ES-I3 (cell line): Measurements from ENCODE around the gene STUB1.

ENCODE experiments used
- H3K36me3 ChIP-seq: 2 replicates; pipeline ENCODE4 v1.6.1; 2013; ENCODE audit warnings: mild to moderate bottlenecking, low read length, control low read depth, moderate library complexity; ENCODE audit not compliant: insufficient read depth
- H3K4me1 ChIP-seq: 2 replicates; pipeline ENCODE4 v1.6.1; 2013; ENCODE audit warnings: mild to moderate bottlenecking, control low read depth, low read length; ENCODE audit not compliant: insufficient read depth
- H3K9ac ChIP-seq: 2 replicates; pipeline ENCODE4 v1.6.1; 2013; ENCODE audit warnings: low read depth, mild to moderate bottlenecking, low read length, moderate library complexity
- H3K9me3 ChIP-seq: 2 replicates; pipeline ENCODE4 v1.6.1; 2013; ENCODE audit warnings: mild to moderate bottlenecking, low read length, moderate library complexity; ENCODE audit not compliant: control insufficient read depth, insufficient read depth

STUB1 gene

DNA sequence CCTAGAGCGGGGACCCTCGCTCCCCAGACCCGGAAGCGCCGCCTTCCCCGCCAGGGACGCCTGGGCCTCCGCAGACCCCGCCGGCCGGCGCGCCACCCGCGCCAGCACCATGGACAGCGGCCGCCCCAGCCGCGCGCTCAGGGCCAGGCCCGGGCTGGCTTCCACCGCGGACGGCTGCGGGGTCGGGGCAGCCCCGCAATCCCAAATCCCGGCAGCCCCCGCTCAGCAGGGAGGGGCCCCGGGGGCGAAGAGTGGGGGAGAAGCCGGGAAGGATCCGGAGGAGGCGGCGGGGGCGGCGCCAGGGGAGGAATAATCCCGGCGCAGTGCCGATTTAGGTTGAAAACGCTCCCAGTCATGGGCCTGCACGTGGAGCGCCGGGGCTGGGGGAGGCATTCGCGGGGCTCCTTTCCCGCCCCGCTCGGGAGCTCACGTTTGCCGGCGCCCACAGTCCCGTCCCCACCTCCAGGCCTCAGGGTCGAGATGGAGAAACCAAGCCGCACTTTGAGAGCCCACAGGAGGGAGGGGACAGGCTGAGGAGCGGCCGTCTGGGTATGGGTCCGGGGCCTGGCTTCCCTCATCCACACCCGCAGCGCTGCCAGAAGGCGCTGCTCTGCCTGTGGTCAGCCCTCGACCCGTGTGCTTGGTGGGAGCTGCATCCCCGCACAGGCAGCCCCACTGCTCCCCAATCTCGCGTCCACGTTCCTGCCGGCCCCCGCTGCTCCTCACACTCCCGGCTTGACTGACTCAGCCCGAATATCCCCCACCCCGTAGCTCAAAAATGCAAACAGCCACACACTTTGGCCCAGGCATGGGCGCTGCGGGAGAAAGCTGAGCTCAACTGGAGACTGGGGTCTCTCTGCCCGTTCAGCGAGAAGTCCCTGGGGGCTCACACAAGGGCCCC, 20.7 kb downstream of the STUB1 start:
- Histone ChIP-seq H3K9ac (no peak overlapping the region; the same call in 1 of the 2 replicates), H3K9me3 (no peaks in the 10 kb centered on the region), H3K4me1 (no peaks in the 10 kb centered on the region; the same call in 1 of the 2 replicates), H3K36me3 (no peaks in the 10 kb centered on the region)

DNA sequence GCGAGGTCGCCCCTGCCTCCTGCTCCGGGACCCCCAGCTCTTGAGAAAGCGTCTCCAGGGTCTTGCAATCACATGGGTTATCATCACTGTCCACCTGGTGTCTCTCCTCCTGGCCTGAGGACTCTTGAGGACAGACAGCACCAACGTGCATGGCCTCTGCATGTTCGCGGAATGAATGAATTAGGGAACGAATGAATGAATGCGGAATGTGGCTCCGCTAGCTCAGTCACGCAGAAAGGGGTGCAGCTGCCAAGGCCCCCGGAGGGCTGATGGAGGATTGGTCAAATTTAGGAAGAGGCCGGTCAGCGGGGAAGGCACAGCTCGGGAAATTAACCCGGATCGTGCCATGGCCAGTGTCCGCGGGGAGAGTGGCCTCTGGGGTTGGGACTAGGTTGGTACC, 22.1 kb downstream of the STUB1 start:
- no peaks in the 10 kb centered on the region for H3K36me3 ChIP-seq
- H3K9ac ChIP-seq, result no peak overlapping the region
- H3K4me1 ChIP-seq, result no peaks in the 10 kb centered on the region; the same call in 1 of the 2 replicates
- H3K9me3 ChIP-seq, result no peaks in the 10 kb centered on the region

DNA sequence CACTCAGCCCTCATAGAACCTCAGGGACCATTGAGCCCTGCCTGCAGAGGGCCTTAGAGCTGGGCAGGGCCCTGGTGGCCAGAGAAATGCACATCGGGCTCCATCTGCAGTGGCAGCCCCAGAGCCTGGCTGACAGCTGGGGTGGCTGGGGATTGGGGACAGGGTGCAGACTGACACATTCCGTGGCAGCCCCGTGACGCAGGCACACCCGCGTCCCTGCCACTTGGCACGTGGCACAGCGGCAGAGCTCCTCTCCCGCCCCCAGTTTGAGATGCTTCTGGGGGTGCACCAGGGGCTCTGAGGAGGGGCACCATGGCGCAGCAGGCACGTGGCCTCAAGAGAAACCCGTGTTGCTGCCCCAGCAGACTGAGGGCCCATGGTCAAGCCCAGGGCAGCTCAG, 23.2 kb downstream of the STUB1 start:
- Histone ChIP-seq H3K9ac (no peak overlapping the region), H3K4me1 (no peaks in the 10 kb centered on the region; the same call in 1 of the 2 replicates)

DNA sequence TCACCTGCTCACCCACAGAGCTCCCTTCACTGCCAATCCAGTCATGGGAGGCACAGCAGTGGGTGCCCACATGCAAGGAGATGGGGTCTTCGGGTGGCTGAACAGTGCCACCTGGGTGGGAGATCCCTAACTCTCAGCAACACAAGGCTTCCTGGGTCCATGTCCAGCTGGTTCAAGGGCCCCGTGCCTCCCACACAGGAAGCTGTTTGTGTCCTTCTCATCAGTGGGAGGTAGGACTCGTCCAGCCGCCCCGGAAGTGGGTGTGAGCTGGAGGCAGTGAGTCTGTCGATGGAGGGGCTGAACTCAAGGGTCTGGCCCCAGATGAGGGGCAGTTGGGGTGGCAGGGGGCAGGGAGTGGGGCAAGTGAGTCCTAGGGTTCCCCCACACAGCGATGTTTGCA, 23.8 kb downstream of the STUB1 start:
- Histone ChIP-seq H3K36me3 (no peaks in the 10 kb centered on the region), H3K4me1 (no peaks in the 10 kb centered on the region; the same call in 1 of the 2 replicates), H3K9me3 (no peaks in the 10 kb centered on the region), H3K9ac (no peak overlapping the region)

More for the DNA sequence above, 23.2 kb downstream of the STUB1 start:
- Histone ChIP-seq H3K36me3 (no peaks in the 10 kb centered on the region), H3K9me3 (no peaks in the 10 kb centered on the region)

DNA sequence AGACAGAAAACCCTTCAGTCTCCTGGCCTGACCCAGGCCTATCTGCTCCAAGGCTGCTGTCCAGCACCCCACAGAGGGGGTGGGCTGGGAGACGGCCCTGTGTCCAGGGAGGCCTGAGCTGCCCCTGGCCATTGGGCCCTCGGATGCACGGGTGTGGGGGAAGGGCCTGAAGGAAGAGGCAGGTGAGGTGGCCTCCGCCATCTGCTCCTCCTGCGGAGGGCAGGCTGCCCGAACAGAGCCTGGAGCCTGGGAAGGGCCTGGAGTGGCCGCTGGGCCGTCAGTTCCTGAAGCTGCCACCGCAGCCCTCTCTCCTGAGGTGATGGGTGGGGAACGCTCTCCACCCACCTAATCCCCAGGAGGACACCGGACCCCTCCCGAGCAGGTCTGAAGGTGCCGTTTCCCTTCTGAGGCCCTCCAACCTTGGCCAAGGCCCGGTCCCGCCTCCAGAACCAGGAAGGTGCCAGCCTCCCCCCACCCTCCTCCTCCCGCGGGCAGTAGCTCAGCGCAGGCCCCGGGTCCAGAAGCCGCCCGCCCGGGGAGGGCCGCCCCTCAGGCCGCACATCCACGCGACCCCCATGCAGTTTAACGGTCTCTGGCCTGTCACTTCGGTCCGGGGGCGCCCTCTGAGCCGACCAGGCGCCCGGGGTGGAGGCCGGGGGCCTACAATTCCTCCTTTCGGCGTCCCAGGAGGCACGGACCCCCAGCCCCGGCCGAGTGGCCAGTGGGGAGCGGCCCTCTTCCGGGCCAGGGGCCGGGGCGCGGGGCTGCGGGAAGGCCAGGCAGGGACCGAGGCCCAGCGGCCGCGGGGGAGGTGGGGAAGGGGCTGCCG, 24.6 kb downstream of the STUB1 start:
- Histone ChIP-seq H3K9ac (peak overlapping the region; percentile 30), H3K4me1 (peaks cover under 1% of the 10 kb centered on the region; the same call in 1 of the 2 replicates), H3K9me3 (no peaks in the 10 kb centered on the region), H3K36me3 (no peaks in the 10 kb centered on the region)

DNA sequence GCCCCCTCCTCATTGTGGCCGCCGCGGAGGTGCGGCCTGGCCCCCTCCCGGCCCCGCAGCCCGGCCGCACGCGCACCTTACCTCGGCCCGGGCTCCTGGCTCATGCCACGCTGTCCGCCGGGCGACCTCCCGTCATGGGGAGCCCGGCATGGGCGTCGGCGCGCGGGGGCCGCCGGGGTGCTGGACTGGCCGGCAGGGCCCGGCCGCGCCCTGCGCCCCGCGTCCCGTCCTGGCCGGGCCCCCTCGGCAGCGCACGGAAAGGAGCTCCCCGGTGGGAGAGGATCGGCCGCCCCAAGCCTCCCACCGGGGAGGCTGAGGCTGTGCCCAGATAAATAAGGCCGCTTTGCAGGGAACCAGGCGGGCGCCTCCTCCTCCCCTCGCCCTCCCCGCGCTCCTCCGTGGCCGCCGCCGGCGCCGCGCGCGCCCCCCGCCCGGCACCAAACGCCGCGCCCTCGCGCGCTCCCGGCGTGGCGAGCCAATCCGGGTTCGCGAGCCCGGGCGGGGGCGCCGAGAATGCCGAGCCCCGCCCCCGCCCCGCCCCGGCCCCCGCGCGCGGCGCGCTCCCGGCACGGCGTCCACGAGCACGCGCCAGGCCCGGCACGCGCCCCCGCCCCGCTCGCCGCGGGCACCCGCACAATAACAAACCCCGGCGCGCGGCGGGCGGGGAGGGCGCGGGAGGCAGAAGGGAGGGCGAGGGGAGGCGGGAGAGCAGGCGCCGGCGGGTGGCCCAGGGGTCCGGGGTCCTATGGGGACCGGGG, 25.4 kb downstream of the STUB1 start, which contains the start of gene FBXL16:
FBXL16 (minus strand) TSS at position 371 of the 758 bp plus-strand sequence. CDS start 8,396 bp downstream, outside the sequence.
- Histone ChIP-seq H3K36me3 (no peaks in the 10 kb centered on the region), H3K9me3 (no peaks in the 10 kb centered on the region), H3K4me1 (peaks cover 4% of the 10 kb centered on the region; the same call in 1 of the 2 replicates), H3K9ac (peak within 1 kb of the TSS; percentile 71)

DNA sequence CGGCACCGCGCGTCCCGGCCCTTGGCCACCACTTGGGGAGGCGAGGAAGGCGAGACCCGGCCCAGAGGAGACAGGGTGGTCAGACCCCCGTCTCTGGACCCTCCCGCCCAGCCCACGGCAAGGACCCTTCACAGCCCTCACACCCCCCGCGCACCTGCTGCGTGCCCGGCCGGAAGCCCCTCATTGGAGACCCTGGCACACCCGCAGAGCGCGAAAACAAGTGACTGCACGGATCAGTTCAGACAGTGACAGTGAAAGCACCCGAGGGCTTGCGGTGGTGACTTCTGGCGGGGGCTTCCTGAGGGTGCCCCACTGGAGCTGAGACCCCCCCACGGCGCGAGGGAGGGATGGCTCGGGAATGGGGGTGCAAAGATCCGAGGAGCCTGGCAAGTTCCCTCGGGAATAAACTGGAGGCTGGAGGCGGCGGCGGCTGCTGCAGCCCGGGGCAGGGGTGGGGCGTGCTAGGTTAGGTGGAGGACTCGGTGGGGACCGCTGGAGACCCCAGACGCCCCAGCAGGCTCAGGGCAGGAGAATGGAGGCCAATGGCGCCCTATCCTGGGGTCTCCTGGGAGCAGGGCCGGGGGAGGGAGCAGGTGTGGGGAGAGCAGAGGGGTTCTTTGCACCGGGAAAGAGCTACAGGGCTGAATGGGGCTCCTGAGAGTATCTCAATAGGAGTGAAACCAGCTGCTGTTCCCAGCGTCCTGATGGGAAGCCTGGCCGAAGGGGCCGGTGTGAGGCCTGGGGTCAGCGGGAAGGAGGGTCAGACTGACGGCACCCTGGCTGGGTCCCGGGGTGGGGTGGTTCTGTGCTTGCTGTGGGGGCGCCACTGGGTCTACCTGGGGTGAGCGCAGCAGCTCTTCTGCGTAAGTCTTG, 26.2 kb downstream of the STUB1 start:
- Histone ChIP-seq H3K9me3 (no peaks in the 10 kb centered on the region), H3K36me3 (no peaks in the 10 kb centered on the region), H3K4me1 (peaks cover 4% of the 10 kb centered on the region; the same call in 1 of the 2 replicates), H3K9ac (peak overlapping the region; percentile 49; the same call in 1 of the 2 replicates)

DNA sequence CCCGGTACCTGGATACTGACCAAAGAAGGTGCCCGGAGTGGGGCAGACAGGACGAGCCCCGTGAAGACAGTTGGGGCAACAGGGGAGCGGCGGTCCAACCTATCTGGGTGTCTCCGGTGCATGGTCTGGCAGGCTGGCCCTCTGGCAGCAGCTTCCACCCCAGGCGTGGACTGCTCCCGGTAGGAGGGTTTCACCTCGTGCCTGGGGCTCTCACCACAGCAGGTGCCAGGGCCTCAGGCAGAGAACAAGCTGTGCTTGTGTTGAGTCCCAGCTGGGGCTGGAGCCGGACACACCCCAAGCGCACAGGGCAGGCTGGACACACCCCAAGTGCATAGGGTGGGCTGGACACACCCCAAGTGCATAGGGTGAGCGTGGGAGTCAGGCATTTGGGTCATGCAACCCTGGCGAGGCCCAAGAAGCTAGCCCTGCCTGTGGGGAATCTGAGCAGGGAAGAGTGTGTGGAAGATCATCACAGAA, 26.9 kb downstream of the STUB1 start:
- H3K9ac ChIP-seq, result no peak overlapping the region
- no peaks in the 10 kb centered on the region for H3K36me3 ChIP-seq
- H3K9me3 ChIP-seq, result no peaks in the 10 kb centered on the region
- peaks cover 4% of the 10 kb centered on the region; the same call in 1 of the 2 replicates for H3K4me1 ChIP-seq

DNA sequence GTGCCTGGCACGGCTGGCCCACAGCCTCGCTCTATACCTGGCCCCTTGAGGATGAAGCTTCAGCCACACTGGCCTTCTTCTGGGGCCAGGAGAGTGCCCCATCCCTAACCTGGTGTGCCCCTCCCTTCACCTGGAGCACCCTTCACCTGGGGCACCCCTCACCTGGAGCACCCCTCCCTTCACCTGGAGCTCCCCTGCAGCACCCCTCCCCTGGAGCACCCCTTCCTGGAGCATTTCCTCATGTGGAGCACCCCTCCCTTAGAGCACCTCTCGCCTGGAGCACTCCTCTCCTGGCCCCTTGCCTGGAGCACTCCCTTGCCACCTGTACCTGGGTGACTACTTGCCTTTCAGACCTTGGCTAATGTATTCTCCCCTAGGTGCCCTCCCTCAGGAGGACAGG, 27.8 kb downstream of the STUB1 start:
- no peaks in the 10 kb centered on the region for H3K36me3 ChIP-seq
- H3K4me1 ChIP-seq, result peaks cover 4% of the 10 kb centered on the region; the same call in 1 of the 2 replicates
- no peaks in the 10 kb centered on the region for H3K9me3 ChIP-seq
- no peak overlapping the region for H3K9ac ChIP-seq

DNA sequence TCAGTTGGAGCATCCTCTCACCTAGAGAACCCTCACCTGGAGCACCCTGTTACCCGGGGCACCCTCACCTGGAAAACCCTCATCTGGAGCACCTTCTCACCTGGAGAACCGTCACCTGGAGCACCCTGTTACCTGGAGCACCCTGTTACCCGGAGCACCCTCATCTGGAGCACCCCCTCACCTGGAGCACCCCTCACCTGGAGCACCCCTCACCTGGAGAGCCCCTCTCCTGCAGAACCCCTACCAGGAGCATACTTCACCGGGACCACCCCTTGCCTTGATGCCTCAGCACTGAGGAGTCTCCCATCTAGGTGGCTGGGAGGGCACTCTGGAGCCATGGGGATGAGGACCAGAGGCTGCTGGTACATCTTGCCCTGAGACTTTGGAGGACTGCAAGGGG, 28.7 kb downstream of the STUB1 start:
- Histone ChIP-seq H3K9me3 (no peaks in the 10 kb centered on the region), H3K9ac (no peak overlapping the region), H3K36me3 (no peaks in the 10 kb centered on the region), H3K4me1 (peaks cover 4% of the 10 kb centered on the region; the same call in 1 of the 2 replicates)

DNA sequence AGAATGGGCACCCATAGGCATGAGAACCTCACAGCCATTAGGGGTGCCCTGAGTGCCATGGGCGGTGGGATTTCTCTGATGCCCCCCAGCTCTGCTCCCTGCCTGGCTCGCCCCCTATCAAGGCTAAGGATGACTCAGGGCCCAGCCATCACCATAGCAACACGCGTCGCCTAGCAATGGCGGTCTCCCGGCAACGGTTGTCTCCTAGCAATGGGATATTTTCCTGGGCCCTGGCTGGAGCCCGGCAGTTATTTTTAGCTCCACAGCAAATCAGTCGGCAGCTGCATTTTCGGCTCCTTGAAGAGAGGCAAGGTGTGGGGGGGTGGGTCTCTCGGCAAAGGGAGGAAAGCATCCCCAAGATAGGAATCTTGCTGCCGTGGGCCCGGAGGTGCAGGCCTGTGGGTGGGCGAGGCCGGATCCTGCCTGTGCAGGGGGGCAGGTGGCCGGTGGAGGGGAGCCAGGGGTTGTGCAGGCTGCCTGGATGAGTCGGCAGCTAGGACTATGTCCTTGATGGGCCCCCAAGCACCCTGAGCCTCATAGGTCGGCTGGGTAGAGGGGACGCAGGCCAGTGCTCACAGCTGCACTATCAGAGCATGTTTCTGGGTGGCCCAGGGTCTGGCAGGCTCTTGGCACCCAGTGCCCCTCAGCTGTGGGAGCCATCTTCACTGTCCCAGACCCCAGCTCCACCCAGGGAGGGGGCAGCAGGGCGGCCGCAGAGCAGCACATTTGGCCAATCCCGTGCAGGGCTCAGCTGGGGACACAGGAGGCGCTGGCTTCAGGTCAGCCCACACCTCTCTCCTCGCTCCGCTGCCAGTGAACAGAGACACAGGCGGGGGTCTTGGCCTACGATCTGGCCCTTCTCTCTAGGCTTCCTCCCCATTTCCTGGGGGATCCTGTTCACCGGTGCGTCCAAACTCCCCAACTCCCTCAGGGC, 29.6 kb downstream of the STUB1 start:
- Histone ChIP-seq H3K9me3 (no peaks in the 10 kb centered on the region), H3K36me3 (no peaks in the 10 kb centered on the region), H3K9ac (no peak overlapping the region), H3K4me1 (peaks cover 4% of the 10 kb centered on the region; the same call in 1 of the 2 replicates)

DNA sequence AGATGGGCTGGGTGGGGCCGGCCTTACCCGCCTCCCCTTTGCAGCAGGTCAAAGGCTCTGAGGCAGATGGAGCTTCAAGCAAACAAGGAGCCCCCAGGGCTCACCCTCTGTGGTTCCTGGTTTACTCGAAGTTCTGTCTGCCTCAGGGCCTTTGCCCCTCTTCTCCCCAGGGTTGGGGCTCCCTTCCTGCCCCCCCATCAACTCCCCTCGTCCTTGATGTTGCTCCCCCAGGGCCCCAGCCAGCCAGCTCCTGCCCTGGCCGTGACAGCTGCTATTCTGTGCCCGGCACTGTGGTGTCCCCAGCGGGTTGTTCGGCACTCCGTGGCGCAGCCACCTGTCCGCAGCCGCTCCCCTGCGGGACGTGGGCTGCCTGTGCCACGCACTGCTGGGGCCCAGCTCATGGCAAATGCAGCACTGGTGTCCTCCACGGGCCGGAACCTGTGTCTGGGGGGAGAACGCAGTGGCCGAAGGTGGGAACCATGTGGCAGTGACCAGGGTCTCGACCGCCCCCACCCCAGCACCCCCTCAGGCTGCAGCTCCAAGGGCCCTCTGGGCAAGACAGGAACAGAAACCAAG, 30.4 kb downstream of the STUB1 start:
- H3K9me3 ChIP-seq, result no peaks in the 10 kb centered on the region
- H3K4me1 ChIP-seq, result peaks cover 4% of the 10 kb centered on the region; the same call in 1 of the 2 replicates
- H3K36me3 ChIP-seq, result no peaks in the 10 kb centered on the region
- no peak overlapping the region for H3K9ac ChIP-seq
